C1 segment of cervical spinal cord (tissue), 14 donors: ENCODE data around the gene PLD6.
"Not testable (repeated sequence)": the region's sequence is repeated elsewhere in the genome, so short reads cannot be mapped to it uniquely, and the experiment has no call there.

Source experiments
- DNase-seq, 14 donors: peaks; one replicate each; lab custom pipeline; 2025; lab: John Stamatoyannopoulos, UW

PLD6 gene

DNA sequence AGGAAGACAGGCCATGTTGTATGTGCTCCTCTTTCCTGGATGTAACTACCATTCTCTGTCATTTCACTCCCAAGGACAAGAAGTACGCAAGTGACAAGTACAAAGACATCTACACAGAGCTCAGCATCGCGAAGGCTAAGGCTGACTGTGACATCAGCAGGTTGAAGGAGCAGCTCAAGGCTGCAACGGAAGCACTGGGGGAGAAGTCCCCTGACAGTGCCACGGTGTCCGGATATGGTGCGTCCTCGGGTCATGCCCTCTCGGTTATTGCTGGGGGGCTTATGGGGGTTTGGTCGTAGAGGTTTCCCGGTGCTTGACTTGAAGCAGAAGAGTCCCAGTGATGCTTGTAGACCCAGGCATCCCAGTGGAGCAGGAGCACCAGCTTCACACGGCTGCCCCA lies 29.0 kb downstream of the PLD6 start:
- no peak for DNase-seq

DNA sequence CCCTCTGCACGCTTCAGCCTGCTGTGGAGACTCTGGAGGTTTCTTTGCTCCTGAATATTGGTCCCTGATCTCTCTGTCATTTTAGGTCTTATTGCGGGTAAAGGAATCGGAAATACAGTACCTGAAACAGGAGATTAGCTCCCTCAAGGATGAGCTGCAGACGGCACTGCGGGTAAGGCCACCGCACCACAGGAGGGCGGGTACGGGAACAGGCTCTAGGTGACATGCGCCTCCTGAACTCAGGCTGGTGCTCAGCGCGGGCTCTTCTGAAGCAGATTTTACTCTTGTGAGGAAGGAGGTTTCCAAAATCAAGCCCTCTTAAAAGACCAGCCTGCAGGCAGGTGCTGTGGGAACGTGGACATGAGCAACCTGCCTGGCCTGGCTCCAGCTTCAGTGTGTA lies 29.8 kb downstream of the PLD6 start:
- DNase-seq: no peak

GRCh38 chr17:17175917-17176316 lies 30.2 kb downstream of the PLD6 start:
- no peak for DNase-seq

DNA sequence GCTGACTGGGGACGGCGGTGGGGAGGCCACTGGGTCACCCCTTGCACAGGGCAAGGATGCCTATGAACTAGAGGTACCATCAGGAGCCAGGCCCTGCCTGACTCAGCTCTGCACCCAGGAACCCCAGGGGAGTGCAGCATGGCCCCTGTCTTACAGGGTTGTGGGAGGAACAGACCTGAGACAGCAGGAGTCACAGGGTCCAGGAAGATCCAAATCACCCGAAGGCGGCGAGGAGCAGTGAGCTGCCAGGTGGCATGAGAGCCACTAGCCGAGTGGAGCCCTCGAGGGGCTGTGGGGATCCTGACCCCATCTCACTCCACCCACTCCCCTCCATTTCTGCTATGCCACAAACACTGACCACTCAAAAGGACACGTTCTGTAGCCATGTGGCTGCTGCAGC lies 30.8 kb downstream of the PLD6 start:
- no peak for DNase-seq

DNA sequence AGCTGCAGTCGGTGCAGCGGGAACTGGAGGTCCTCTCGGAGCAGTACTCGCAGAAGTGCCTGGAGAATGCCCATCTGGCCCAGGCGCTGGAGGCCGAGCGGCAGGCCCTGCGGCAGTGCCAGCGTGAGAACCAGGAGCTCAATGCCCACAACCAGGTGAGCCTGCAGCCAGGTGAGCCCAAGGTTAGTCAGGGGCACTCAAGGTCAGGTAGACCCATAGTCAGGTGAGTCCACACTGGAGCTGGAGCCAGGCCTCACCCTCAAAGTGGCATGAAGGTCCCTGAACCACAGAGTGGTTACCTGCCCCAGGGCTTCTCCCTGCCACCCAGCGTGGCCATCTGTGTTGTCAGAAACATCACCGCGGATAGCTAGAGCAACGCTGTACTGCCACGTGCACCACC lies 32.2 kb downstream of the PLD6 start:
- no peak for DNase-seq

DNA sequence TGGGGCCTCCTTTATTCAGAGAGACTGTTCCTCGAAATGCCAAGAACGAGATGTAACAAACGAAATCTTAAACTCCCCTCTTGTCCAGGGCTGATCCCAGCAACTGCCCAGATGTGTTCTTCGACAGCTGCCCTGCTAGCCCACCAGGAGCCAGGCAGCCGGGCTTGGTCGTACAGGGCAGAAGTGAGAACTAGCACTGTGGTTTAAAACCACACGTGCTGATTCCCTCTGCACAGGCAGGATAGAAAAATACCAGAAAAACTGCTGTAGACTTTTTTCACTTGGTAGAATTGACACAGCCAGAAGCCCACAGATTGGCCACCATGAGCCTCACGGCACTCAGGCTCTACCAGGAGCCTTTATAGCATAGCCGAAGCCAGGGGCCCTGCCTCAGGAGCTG lies 33.1 kb downstream of the PLD6 start:
- DNase-seq: no peak

DNA sequence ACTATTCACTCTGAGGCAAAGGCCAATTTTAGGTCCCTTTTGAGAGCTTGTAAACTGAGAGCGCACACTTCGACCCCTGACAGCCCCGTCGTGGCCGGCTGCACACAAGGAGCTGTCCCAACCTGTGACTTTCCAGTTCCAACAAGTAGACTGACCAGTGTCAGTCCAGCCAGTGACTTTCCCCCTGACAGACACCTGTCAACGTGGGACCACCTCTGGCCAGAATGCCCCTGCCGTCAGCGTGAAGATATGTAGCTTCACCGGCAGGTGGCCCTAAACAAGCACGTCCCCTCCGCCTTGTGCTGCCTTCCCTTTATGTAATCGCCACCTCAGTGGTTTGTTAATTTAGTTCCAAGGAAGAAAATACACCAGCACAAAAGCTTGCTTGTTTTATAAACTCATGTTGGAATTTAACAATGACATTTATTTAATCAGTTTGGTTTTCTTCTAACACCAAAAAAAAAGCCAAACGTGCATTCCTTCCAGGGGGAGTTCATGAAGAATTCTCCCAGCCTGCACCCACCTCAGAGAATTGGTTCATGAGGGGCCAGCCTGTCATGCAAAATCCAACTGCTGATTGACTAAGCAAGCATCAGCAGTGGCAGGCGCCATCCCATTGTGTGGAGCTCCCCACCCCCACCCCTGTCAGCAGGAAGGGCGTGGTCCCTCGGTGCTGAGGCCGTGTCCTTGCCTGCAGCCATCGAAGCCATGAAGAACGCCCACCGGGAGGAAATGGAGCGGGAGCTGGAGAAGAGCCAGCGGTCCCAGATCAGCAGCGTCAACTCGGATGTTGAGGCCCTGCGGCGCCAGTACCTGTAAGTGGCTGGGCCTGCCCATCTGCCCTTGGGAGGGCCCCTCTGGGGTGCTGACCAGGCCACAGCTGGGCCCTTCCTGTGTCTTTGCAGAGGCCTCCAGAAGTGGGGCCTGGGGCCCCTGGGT lies 33.9 kb downstream of the PLD6 start:
- DNase-seq: peak in 1 of 14 donors; percentile 18

- DNase-seq: no peak
Measured at GRCh38 chr17:17171186-17171585, 34.9 kb downstream of the PLD6 start.

- no peak for DNase-seq
Measured at GRCh38 chr17:17170346-17170985, 35.7 kb downstream of the PLD6 start.

DNA sequence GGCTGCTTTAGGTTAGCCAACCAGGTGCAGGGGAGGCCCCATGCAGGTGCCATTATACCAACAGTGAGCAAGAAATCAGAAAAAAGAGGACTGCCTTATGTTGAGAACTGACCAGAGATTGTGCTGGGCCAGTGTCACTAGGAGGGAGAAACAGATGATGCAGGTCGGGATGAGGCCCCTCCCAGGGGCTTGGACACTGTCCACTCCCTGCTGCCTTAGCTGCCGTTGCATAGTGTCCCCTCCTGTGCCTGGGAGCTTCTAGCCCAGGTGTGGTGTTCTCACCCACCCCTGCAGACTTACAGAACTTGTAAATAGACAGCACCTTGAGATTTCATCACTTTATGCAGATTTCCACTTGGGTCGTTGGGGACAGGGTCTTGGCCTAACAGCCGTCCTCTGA lies 36.7 kb downstream of the PLD6 start:
- DNase-seq: no peak

- DNase-seq: no peak
Measured at GRCh38 chr17:17168401-17168800, 37.7 kb downstream of the PLD6 start.

DNA sequence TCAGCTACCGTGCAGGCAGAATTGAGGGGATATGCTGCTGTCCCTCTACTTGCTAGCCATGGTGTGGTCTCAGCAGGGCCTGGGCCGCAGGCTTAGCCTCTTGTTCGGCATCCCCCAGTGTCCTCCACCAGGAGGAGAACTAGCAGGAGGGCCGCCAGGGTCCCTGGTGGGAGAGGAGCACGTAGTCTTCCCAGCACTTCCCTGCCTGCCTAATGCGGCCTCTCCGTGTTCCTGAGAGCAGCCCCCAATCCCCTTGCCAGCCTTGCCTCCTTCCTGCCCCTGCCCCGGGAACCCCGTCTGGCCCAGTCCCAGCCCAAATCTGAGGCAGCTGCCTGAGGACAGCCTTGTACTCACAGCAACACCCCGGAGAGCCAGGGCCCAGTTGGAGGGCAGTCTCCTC lies 38.1 kb downstream of the PLD6 start:
- DNase-seq: no peak

GRCh38 chr17:17167356-17167755 lies 38.8 kb downstream of the PLD6 start:
- no peak for DNase-seq

GRCh38 chr17:17166446-17166845 lies 39.7 kb downstream of the PLD6 start:
- no peak for DNase-seq

- DNase-seq: no peak
Measured at GRCh38 chr17:17165666-17166308, 40.3 kb downstream of the PLD6 start.

DNA sequence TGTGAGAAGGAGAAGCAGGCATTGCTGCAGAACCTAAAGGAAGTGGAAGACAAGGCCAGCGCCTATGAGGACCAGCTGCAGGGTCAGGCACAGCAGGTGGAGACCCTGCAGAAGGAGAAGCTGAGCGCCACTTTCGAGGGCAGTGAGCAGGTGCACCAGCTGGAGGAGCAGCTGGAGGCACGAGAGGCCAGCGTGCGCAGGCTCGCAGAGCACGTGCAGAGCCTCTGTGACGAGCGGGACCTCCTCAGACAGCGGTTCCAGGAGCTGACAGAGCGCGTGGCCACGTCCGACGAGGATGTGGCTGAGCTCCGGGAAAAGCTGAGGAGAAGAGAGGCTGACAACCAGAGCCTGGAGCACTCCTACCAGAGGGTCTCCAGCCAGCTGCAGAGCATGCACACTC lies 41.5 kb downstream of the PLD6 start:
- DNase-seq: no peak

GRCh38 chr17:17164156-17164555 lies 42.0 kb downstream of the PLD6 start:
- DNase-seq: no peak

DNA sequence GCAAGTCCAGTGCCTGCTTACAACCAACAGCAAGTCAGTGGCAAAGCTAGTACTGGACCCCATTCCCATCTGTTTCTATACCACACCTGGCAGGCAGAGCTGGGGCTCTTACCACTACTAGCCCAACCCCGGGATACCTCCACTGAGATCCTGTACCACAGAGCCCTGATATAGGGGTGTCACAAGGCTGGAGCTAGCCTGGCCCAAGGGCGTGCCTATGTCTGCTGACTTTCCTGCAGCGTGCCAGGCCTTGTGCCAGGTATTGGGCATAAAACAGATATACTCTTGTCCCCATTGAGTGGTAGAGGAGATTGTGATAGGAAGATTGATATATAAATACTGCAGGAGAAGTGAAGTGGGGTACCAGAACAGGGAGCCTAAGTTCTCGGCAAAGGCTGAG lies 44.4 kb downstream of the PLD6 start:
- no peak for DNase-seq

- DNase-seq: no peak
Measured at GRCh38 chr17:17161121-17161520, 45.0 kb downstream of the PLD6 start.

DNA sequence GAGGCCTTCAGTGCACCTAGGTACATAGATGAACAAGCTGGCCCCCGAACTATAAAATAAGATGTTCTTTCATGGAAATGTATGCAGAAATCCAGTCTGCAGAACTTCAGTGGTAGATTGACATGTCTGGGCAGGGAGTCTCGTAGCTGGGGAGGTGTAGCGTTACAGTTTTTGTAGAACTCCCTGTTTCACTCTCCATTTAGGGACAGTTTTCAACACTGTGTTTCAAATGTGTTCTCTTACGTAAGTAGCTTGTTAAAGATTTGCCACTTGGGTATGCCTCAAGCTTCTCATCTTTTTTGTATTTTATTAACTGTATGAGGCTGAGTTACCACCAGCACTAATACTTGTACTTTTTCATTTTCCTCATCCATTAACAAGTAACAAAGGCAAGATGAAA lies 46.6 kb downstream of the PLD6 start:
- no peak for DNase-seq

- DNase-seq: not testable (repeated sequence)
Measured at GRCh38 chr17:17158506-17158905, 47.6 kb downstream of the PLD6 start.

- peak in 1 of 14 donors; percentile 73 for DNase-seq
Measured at GRCh38 chr17:17157041-17157440, 49.1 kb downstream of the PLD6 start.

- no peak for DNase-seq
Measured at GRCh38 chr17:17156511-17156910, 49.6 kb downstream of the PLD6 start.
